AG09319 (cell line): ENCODE measurements around the gene IL6ST.

Source experiments
- DNase-seq: peaks from one replicate; pipeline ENCODE4 v3.0.0-alpha.2; 2010; ENCODE audit warnings: low read depth; ENCODE audit errors: extremely low read depth
- CTCF ChIP-seq: IDR thresholded peaks from 2 replicates; pipeline ENCODE4 v1.5.1; 2011; ENCODE audit warnings: low read depth, mild to moderate bottlenecking, inconsistent platforms, low read length, moderate library complexity

Gene IL6ST

GRCh38 chr5:55936100-55936693 lies 58.6 kb downstream of the IL6ST start:
- TF ChIP-seq CTCF = peak; percentile 95
- peak; percentile 69 for DNase-seq

DNA sequence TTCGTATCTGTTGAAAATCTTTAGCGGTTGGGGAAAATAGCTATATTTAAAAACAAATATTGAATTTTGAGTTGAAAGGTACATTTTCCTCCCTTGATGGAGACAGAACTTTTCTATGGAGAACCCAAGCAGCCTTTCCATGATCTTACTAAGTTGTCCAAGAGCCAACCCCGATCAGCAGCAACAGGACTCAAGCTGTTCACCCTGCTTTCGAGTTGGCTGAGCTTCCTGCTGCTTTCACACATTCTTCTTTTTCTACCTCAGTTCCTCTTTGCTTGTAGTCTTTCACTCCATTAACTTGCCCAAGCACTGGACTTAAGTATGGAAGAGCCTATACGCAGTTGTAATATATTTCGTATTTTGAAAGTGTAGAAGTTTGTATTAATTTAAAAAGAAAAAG lies 59.4 kb downstream of the IL6ST start:
- TF ChIP-seq CTCF = no peak
- DNase-seq = no peak

GRCh38 chr5:55934720-55935119 lies 60.0 kb downstream of the IL6ST start:
- no peak for TF ChIP-seq CTCF
- DNase-seq = no peak

GRCh38 chr5:55934115-55934613 lies 60.6 kb downstream of the IL6ST start:
- DNase-seq = no peak
- TF ChIP-seq CTCF = no peak

- no peak for DNase-seq
- TF ChIP-seq CTCF = no peak
Measured at GRCh38 chr5:55933377-55934114, 61.2 kb downstream of the IL6ST start.

DNA sequence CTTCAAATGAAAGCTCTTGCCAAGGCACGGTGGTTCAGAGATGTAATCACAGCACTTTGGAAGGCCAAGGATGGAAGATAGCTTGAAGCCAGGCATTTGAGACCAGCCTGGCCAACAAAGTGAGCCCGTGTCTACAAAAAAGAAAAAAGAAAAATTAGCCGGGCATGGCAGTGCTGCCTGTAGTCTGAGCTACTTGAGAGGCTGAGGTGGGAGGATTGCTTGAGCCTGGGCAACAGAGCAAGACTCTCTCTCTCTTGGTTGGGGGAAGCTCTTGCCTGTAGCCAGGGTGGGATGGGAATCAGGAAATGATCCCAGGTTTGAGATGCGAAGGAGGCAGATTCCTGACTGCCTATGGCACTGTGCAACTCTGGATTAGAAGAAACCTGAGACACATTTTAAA lies 62.1 kb downstream of the IL6ST start:
- TF ChIP-seq CTCF = no peak
- DNase-seq = no peak

DNA sequence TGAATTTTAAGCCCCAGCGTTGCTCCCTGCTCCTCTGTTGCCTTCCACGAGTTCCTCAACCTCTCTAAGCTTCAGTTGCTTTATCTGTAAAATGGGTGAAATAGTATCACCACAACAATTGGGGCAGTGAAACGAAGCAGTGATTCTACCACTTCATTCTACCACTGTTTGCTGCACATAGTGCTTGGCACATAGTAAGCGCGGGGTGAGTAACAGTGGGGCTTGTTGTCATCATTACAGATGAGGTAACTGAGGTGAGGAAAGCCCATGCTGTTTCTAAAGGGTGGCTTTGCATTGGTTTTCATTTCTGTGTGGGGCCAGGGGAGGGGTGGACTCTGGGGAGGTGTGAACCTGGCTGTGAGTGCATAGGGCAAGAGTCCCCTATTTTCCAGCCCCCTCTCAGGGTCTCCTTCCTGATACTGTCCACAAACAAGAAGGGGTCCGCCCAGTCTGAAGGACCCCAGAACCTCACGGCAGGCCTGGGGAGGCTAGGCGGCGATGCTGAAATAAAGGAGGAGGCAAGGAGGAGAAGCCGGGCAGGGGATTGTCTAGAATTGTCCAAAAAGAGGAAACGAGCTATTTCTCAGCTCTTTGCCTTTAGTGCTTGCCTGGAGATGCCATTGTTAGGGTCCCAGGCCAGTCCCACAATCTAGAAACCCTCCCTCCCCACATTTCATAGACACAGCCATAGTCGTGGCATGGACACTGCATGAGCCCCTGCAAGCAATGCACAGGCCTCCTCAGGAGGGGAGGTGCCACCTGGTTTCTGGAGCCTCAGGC lies 65.6 kb downstream of the IL6ST start:
- TF ChIP-seq CTCF = no peak
- DNase-seq = no peak
